Esophagus squamous epithelium (tissue), 5 donors: ENCODE measurements around the gene CACNB2. TPM values are rescaled to one million over a fixed set of nuclear protein-coding genes. Genes with fewer than 3 reads are reported as not detected.
A peak's percentile ranks its signal among the peaks of the same experiment; 100 is the strongest.

Experiments
- DNase-seq: peaks from one replicate; lab custom pipeline; 2025; lab: John Stamatoyannopoulos, UW
- H3K27ac ChIP-seq, 4 donors: fragments of 200-600 bp; sonication (generic); one replicate each; pipeline ENCODE4 v1.5.1; 2016 to 2019; ENCODE audit warnings: mild to moderate bottlenecking in 1 of 4
- H3K27me3 ChIP-seq, 4 donors: fragments of 200-600 bp; sonication (generic); 1 replicate in 3 of 4; 2 replicates in 1 of 4; pipeline versions ENCODE4 v1.5.1 to v1.6.0; 2017 to 2021; ENCODE audit warnings: antibody characterized with exemption in 1 of 4
- H3K36me3 ChIP-seq, 3 donors: fragments of 200-600 bp; sonication (generic); one replicate each; pipeline ENCODE4 v1.5.1; 2016 to 2019
- H3K4me1 ChIP-seq, 3 donors: fragments of 200-600 bp; sonication (generic); one replicate each; pipeline ENCODE4 v1.5.1; 2017 to 2019
- H3K4me3 ChIP-seq, 4 donors: fragments of 200-600 bp; sonication (generic); 1 replicate in 3 of 4; 2 replicates in 1 of 4; pipeline ENCODE4 v1.5.1; 2016 to 2019; ENCODE audit warnings: mild to moderate bottlenecking in 2 of 4, moderate library complexity in 1 of 4
- H3K9me3 ChIP-seq, 3 donors: fragments of 200-600 bp; sonication (generic); one replicate each; pipeline ENCODE4 v1.5.1; 2016 to 2019
- POLR2A ChIP-seq, 4 donors: fragments of 450-650 bp; IDR thresholded peaks; one replicate each; pipeline ENCODE4 v1.6.1; 2017; ENCODE audit warnings: antibody characterized with exemption in 4 of 4, mild to moderate bottlenecking in 4 of 4, moderate library complexity in 3 of 4
- WGBS, 2 donors: methylation state at CpG; one replicate each; pipeline ENCODE4 v1.1.5; 2018; 5-methylcytosine and 5-hydroxymethylcytosine counted together
- intact Hi-C: fragments of 100-400 bp; cut with DNase I; formaldehyde crosslinking; loops from one replicate; pipeline ENCODE4 v1.15.0; 2022
- total RNA-seq, 4 donors: library from RNA; depleted of rRNA; stranded (reverse); fragments of >200 nt; gene quantifications; one replicate each; pipeline ENCODE4 v1.1.0, GENCODE V29; 2016
- TF ChIP-seq, protein P1 (sequence below), 6 experiments: fragments of 450-650 bp in 4 of 6; fragments of 200-600 bp in 2 of 6; sonication (generic) in 2 of 6; IDR thresholded peaks; one replicate each; pipeline ENCODE4 v1.5.1; 2016 to 2019; ENCODE audit warnings: antibody characterized with exemption in 6 of 6, mild to moderate bottlenecking in 4 of 6, moderate library complexity in 4 of 6
- donor health status: DM: yes; HTN: yes; CAD: no.

The CACNB2 gene
- total RNA-seq, 4 donors from 2014 or later = 0.91 to 37.0 (median 5.7) TPM

DNA sequence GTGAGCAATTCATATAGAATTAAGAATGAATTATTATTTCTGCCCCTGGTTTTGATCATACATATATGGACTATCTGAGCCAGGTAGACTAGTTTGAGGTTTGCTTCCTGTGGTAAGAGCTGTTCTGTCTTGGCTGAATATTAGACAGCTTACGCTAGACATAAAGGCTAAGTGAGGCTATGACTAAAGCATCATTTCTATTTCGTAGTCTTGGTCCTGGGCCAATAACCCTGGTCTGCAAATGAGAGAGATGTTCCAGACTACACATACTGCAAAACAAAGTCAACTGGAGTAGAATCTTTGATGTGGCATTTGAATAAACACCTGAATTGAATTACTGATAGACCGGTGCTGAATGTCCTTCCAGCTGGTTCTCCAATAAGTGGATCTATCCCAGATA lies 40.8 kb upstream of the CACNB2 start:
- TF ChIP-seq, protein P1, sequence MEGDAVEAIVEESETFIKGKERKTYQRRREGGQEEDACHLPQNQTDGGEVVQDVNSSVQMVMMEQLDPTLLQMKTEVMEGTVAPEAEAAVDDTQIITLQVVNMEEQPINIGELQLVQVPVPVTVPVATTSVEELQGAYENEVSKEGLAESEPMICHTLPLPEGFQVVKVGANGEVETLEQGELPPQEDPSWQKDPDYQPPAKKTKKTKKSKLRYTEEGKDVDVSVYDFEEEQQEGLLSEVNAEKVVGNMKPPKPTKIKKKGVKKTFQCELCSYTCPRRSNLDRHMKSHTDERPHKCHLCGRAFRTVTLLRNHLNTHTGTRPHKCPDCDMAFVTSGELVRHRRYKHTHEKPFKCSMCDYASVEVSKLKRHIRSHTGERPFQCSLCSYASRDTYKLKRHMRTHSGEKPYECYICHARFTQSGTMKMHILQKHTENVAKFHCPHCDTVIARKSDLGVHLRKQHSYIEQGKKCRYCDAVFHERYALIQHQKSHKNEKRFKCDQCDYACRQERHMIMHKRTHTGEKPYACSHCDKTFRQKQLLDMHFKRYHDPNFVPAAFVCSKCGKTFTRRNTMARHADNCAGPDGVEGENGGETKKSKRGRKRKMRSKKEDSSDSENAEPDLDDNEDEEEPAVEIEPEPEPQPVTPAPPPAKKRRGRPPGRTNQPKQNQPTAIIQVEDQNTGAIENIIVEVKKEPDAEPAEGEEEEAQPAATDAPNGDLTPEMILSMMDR (IDR thresholded peaks at IDR 0.05) = no peak
- TF ChIP-seq POLR2A (IDR thresholded peaks at IDR 0.05) = no peak
- Histone ChIP-seq H3K36me3 (no peaks in the 10 kb centered on the region), H3K4me3 (no peak overlapping the region), H3K27me3 (no peaks in the 10 kb centered on the region), H3K27ac (no peak overlapping the region), H3K9me3 (no peaks in the 10 kb centered on the region), H3K4me1 (no peaks in the 10 kb centered on the region)
- 72 to 77% methylated on average over 3 of the region's 3 CpGs for WGBS, 2 donors
- no peak for DNase-seq
- intact Hi-C loops = no loop called here

DNA sequence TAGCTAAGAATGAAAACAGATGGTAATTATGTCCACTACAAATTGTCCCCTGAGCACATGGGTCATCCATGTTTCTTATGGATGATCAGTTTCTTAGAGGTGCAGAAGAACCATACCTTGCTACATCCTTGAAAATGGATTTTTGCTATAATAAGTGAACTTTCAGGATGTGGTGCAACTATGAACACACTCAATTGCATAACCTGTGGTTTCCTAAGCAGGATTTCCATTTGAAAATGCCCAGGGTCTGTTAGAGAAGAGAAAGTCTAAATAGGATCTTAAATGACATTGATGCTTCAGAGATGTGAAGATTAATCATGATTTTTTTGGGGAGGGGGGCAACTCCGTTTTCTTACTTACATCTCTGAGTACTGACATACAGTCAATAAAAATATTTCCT lies 39.6 kb upstream of the CACNB2 start:
- Histone ChIP-seq H3K4me3 (no peak overlapping the region), H3K27ac (no peak overlapping the region), H3K4me1 (no peaks in the 10 kb centered on the region), H3K27me3 (no peaks in the 10 kb centered on the region), H3K36me3 (no peaks in the 10 kb centered on the region), H3K9me3 (no peaks in the 10 kb centered on the region)
- intact Hi-C loops = loop anchor here (10.0 kb wide), 1 partner anchor 496 kb away; no protein-coding TSS in a partner anchor
- 56 to 76% methylated on average over 1 of the region's 1 CpG for WGBS, 2 donors
- TF ChIP-seq POLR2A (IDR thresholded peaks at IDR 0.05) = no peak
- TF ChIP-seq, protein P1 (IDR thresholded peaks at IDR 0.05) = no peak
- DNase-seq = no peak

DNA sequence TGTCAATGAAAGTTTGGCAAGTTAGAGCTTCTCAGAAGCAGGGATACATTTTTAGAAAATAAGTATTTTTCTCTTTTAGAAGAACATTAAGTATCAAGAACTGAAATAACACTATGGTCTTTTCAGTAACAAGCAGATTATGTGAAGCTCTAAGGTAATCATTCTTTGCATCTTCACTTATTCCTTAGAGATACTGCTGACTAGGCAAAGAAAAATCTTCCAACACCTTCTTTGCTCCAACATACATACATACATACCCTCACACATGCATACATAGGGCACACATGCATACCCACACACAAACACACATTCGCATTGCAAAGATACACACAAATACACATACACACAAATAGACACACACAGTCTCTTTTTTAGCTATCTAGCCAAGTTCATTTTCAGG lies 37.8 kb upstream of the CACNB2 start:
- H3K27ac ChIP-seq = no peak overlapping the region
- no peak overlapping the region for H3K4me3 ChIP-seq
- no peaks in the 10 kb centered on the region for H3K36me3 ChIP-seq
- no peaks in the 10 kb centered on the region for H3K27me3 ChIP-seq
- no peaks in the 10 kb centered on the region for H3K4me1 ChIP-seq
- no peak for DNase-seq
- intact Hi-C loops = loop anchor here (10.0 kb wide), 1 partner anchor 498 kb away; no protein-coding TSS in a partner anchor
- no peak for TF ChIP-seq POLR2A (IDR thresholded peaks at IDR 0.05)
- TF ChIP-seq, protein P1 (IDR thresholded peaks at IDR 0.05) = no peak
- H3K9me3 ChIP-seq = no peaks in the 10 kb centered on the region
- 100% methylated on average over 1 of the region's 1 CpG for WGBS, 2 donors

DNA sequence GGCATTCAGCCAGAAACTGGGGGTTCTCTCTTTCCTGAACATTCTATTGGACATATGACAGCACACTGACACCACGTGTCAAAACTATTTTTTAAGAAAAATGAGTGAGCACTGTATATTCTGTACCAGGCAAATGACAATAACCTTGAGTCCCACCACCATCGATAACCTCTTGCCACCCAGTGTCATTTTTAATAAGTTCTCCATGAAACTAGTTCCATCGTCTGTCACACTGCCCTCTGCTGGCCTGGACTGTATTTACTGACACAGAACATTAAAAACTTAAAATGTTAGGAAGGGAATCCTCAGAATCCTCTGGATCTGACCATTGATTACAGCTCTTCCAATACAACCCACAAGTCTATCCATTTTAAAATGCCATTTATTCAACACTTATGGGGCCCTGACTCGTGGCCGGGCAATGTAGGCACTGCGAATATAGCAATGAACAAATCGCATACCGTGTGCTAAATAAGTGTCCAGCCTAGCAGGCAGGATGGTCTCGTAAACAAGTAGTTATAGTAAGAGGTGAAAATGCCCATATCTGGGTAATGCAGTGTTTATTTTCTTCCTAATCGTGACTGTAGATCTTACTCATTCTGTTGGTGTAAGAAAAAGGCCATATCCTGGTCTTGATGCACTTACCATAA lies 35.9 kb upstream of the CACNB2 start:
- TF ChIP-seq, protein P1 (IDR thresholded peaks at IDR 0.05) = peak in 5 of 6 experiments; percentile 28 to 56 (median 53)
- no peak for TF ChIP-seq POLR2A (IDR thresholded peaks at IDR 0.05)
- intact Hi-C loops = loop anchor here (10.0 kb wide), 1 partner anchor 500 kb away; no protein-coding TSS in a partner anchor
- DNase-seq = no peak
- no peaks in the 10 kb centered on the region for H3K9me3 ChIP-seq
- no peak overlapping the region for H3K4me3 ChIP-seq
- no peaks in the 10 kb centered on the region for H3K36me3 ChIP-seq
- WGBS, 2 donors = 62 to 66% methylated on average over 10 of the region's 10 CpGs
- no peaks in the 10 kb centered on the region for H3K27me3 ChIP-seq
- H3K4me1 ChIP-seq = no peaks in the 10 kb centered on the region
- H3K27ac ChIP-seq = no peak overlapping the region

DNA sequence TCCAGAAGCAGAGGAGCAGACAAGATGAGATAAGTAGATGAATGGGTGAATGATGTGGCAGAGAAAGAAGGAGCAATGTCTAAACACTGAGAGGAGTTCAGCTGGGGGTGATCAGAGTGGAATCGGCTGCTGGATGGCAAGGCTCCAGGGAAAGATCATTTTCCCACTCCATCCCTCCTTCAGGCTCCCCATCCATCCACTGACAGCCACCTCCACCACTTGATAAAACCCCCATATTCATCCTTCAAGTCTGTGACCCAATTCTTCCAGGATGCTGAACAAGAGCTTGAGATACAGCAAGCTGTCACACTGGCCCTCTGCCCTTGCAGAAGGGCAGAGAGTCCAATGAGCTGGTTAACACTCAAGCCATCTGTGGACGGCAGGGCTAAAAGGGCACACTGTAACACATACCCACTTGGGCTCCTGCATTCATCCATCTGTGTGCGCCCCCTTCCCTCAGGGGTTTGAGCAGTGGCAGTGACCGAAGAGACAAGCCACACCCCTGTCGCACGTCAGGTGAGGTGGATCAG lies 30.8 kb upstream of the CACNB2 start:
- no peaks in the 10 kb centered on the region for H3K27me3 ChIP-seq
- intact Hi-C loops = loop anchor here (10.0 kb wide), 1 partner anchor 505 kb away; no protein-coding TSS in a partner anchor
- 68 to 81% methylated on average over 5 of the region's 6 CpGs for WGBS, 2 donors
- H3K4me1 ChIP-seq = no peaks in the 10 kb centered on the region
- H3K36me3 ChIP-seq = no peaks in the 10 kb centered on the region
- no peak overlapping the region for H3K27ac ChIP-seq
- H3K9me3 ChIP-seq = no peaks in the 10 kb centered on the region
- H3K4me3 ChIP-seq = no peak overlapping the region
- TF ChIP-seq, protein P1 (IDR thresholded peaks at IDR 0.05) = no peak
- TF ChIP-seq POLR2A (IDR thresholded peaks at IDR 0.05) = no peak
- no peak for DNase-seq
